Measurements from ENCODE around the gene OCIAD1. TPM values are rescaled to one million over a fixed set of nuclear protein-coding genes. Genes with fewer than 3 reads are reported as not detected.

OCIAD1 gene
- total RNA-seq, 1 donor: 128 TPM

- TF ChIP-seq CTCF (IDR thresholded peaks at IDR 0.05; ENCODE audit: insufficient read depth, low read length): no peak
- H3K4me3 ChIP-seq (ENCODE audit: low read depth, low read length): no peak overlapping the region
- no peak for DNase-seq (ENCODE audit: low read depth)
Observed at GRCh38 chr4:48791313-48791712, 39.6 kb upstream of the OCIAD1 start.

GRCh38 chr4:48792348-48793006 lies 38.4 kb upstream of the OCIAD1 start:
- TF ChIP-seq CTCF (IDR thresholded peaks at IDR 0.05; ENCODE audit: insufficient read depth, low read length): no peak
- DNase-seq (ENCODE audit: low read depth): peak; percentile 50
- H3K4me3 ChIP-seq (ENCODE audit: low read depth, low read length): no peak overlapping the region

GRCh38 chr4:48795108-48795507 lies 35.8 kb upstream of the OCIAD1 start:
- TF ChIP-seq CTCF (IDR thresholded peaks at IDR 0.05; ENCODE audit: insufficient read depth, low read length): no peak
- no peak for DNase-seq (ENCODE audit: low read depth)
- no peak overlapping the region for H3K4me3 ChIP-seq (ENCODE audit: low read depth, low read length)

GRCh38 chr4:48796191-48796926 lies 34.5 kb upstream of the OCIAD1 start:
- H3K4me3 ChIP-seq (ENCODE audit: low read depth, low read length): no peak overlapping the region
- no peak for DNase-seq (ENCODE audit: low read depth)
- no peak for TF ChIP-seq CTCF (IDR thresholded peaks at IDR 0.05; ENCODE audit: insufficient read depth, low read length)

GRCh38 chr4:48796927-48797679 lies 33.8 kb upstream of the OCIAD1 start:
- DNase-seq (ENCODE audit: low read depth): no peak
- no peak for TF ChIP-seq CTCF (IDR thresholded peaks at IDR 0.05; ENCODE audit: insufficient read depth, low read length)

GRCh38 chr4:48798117-48798516 lies 32.8 kb upstream of the OCIAD1 start:
- no peak overlapping the region for H3K4me3 ChIP-seq (ENCODE audit: low read depth, low read length)
- TF ChIP-seq CTCF (IDR thresholded peaks at IDR 0.05; ENCODE audit: insufficient read depth, low read length): no peak

More at GRCh38 chr4:48796927-48797679, 33.8 kb upstream of the OCIAD1 start:
- no peak overlapping the region for H3K4me3 ChIP-seq (ENCODE audit: low read depth, low read length)

More at GRCh38 chr4:48798117-48798516, 32.8 kb upstream of the OCIAD1 start:
- no peak for DNase-seq (ENCODE audit: low read depth)
